GM23338 (cell line): Measurements from ENCODE around the gene MPO. TPM values are rescaled to one million over a fixed set of nuclear protein-coding genes. Genes with fewer than 3 reads are reported as not detected.

Experiments
- ATAC-seq: fragments of 200-7000 bp; cut with Tn5 transposase; 3 replicates; pipeline ENCODE4 v1.9.1; 2020
- DNase-seq: peaks from one replicate; pipeline ENCODE4 v3.0.0-alpha.2; 2015; ENCODE audit warnings: low spot score
- H2AFZ ChIP-seq: fragments of 200-600 bp; sonication (generic); 2 replicates; pipeline ENCODE4 v1.8.0; 2016; ENCODE audit warnings: antibody characterized with exemption, mild to moderate bottlenecking, moderate library complexity
- H3F3A ChIP-seq: fragments of 200-600 bp; sonication (generic); replicated peaks from 2 replicates; pipeline ENCODE4 v1.8.0; 2017; ENCODE audit warnings: antibody characterized with exemption, mixed run types, low read depth
- H3K27ac ChIP-seq: fragments of 200-600 bp; sonication (generic); 2 replicates; pipeline ENCODE4 v1.6.1; 2016; ENCODE audit warnings: low read depth
- H3K27me3 ChIP-seq: fragments of 200-600 bp; sonication (generic); 2 replicates; pipeline ENCODE4 v1.8.0; 2016; ENCODE audit warnings: mild to moderate bottlenecking, mixed run types, moderate library complexity; ENCODE audit not compliant: insufficient read depth
- H3K36me3 ChIP-seq: fragments of 200-600 bp; sonication (generic); 2 replicates; pipeline ENCODE4 v1.8.0; 2016; ENCODE audit warnings: mild to moderate bottlenecking; ENCODE audit not compliant: insufficient read depth
- H3K4me1 ChIP-seq: fragments of 200-600 bp; sonication (generic); 2 replicates; pipeline ENCODE4 v1.8.0; 2016; ENCODE audit warnings: mild to moderate bottlenecking, moderate library complexity; ENCODE audit not compliant: insufficient read depth
- H3K4me2 ChIP-seq: fragments of 200-600 bp; sonication (generic); 2 replicates; pipeline ENCODE4 v1.7.1; 2017; ENCODE audit warnings: mixed run types
- H3K4me3 ChIP-seq: fragments of 200-600 bp; sonication (generic); 2 replicates; pipeline ENCODE4 v1.6.1; 2016; ENCODE audit warnings: mixed run types
- H3K79me2 ChIP-seq: fragments of 200-600 bp; sonication (generic); replicated peaks from 2 replicates; pipeline ENCODE4 v1.8.0; 2017; ENCODE audit warnings: mild to moderate bottlenecking; ENCODE audit not compliant: insufficient read depth
- H3K9me2 ChIP-seq: fragments of 200-600 bp; sonication (generic); 2 replicates; pipeline ENCODE4 v1.8.0; 2017; ENCODE audit not compliant: insufficient read depth
- H4K20me1 ChIP-seq: fragments of 200-600 bp; sonication (generic); replicated peaks from 2 replicates; pipeline ENCODE4 v1.8.0; 2017; ENCODE audit warnings: mild to moderate bottlenecking; ENCODE audit not compliant: insufficient read depth
- H3K27ac Mint-ChIP-seq: 2 replicates; pipeline ENCODE4 v1.8.0; 2020; ENCODE audit warnings: inconsistent platforms, mild to moderate bottlenecking, moderate library complexity, mixed read lengths
- H3K27me3 Mint-ChIP-seq: 3 replicates; pipeline ENCODE4 v1.8.0; 2022; ENCODE audit warnings: low read depth, mild to moderate bottlenecking, moderate library complexity, mixed read lengths, inconsistent platforms; ENCODE audit not compliant: insufficient read depth, poor library complexity
- H3K36me3 Mint-ChIP-seq: 3 replicates; pipeline ENCODE4 v1.8.0; 2021; ENCODE audit warnings: low read depth, mild to moderate bottlenecking, inconsistent platforms, moderate library complexity, mixed read lengths
- H3K4me1 Mint-ChIP-seq: 3 replicates; pipeline ENCODE4 v1.8.0; 2020; ENCODE audit warnings: mild to moderate bottlenecking, inconsistent platforms, mixed read lengths
- H3K4me3 Mint-ChIP-seq: 3 replicates; pipeline ENCODE4 v1.8.0; 2021; ENCODE audit warnings: moderate library complexity, mild to moderate bottlenecking, inconsistent platforms, mixed read lengths
- H3K9me3 Mint-ChIP-seq: 3 replicates; pipeline ENCODE4 v1.8.0; 2020; ENCODE audit warnings: moderate library complexity, mild to moderate bottlenecking, inconsistent platforms, mixed read lengths
- CREB1 ChIP-seq: fragments of 250-450 bp; sonication (Bioruptor Pico); IDR thresholded peaks from 2 replicates; pipeline ENCODE4 v1.5.0; 2020; ENCODE audit warnings: low read depth, mild to moderate bottlenecking, moderate library complexity
- POLR2AphosphoS5 ChIP-seq: IDR thresholded peaks from 2 replicates; pipeline ENCODE4 v1.6.1; 2016; ENCODE audit warnings: antibody characterized with exemption, low read depth
- ZNF114 ChIP-seq: fragments of 250-450 bp; sonication (Bioruptor Pico); IDR thresholded peaks from 2 replicates; pipeline ENCODE4 v1.5.0; 2020; ENCODE audit warnings: mild to moderate bottlenecking, moderate library complexity
- ZNF331 ChIP-seq: fragments of 250-450 bp; sonication (Bioruptor Pico); IDR thresholded peaks from 2 replicates; pipeline ENCODE4 v1.5.0; 2020; ENCODE audit warnings: low read depth, mild to moderate bottlenecking, moderate library complexity
- ZNF462 ChIP-seq: fragments of 250-450 bp; sonication (Bioruptor Pico); IDR thresholded peaks from 2 replicates; pipeline ENCODE4 v1.5.0; 2020; ENCODE audit warnings: mild to moderate bottlenecking, moderate library complexity
- polyA plus RNA-seq: library from polyadenylated mRNA; unstranded; fragments of >200 nt; fragmentation: Nextera tagmentation; extraction: Ambion mirVana; gene quantifications from 2 replicates; pipeline ENCODE4 v1.2.1, GENCODE V29; 2016
- total RNA-seq: library from RNA; depleted of rRNA; stranded (reverse); fragments of >200 nt; shearing (Covaris generic); gene quantifications from 2 replicates; pipeline ENCODE4 v1.2.3, GENCODE V29; 2014
- TF ChIP-seq, protein P1 (sequence below), 2 experiments: fragments of 200-600 bp in 1 of 2; sonication (generic) in 1 of 2; conservative IDR thresholded peaks; 2 replicates each; pipeline versions ENCODE4 v1.5.1 to v1.6.1; 2016 to 2017; ENCODE audit warnings: antibody characterized with exemption in 2 of 2, low read depth in 2 of 2, mild to moderate bottlenecking in 2 of 2, moderate library complexity in 1 of 2

The MPO gene
- total and polyA plus RNA-seq, 2 experiments from 2014 or later = 0.08 TPM; not detected in 1

- Histone ChIP-seq H3K4me2 (no peak overlapping the region), H3K4me1 (peaks cover 4% of the 10 kb centered on the region; the same call in 1 of the 2 replicates), H3K4me3 (no peak overlapping the region), H3K9me2 (no peaks in the 10 kb centered on the region), H2AFZ (no peak overlapping the region), H3F3A (no peaks in the 10 kb centered on the region), H3K27ac (no peak overlapping the region), H3K36me3 (no peaks in the 10 kb centered on the region), H3K27me3 (peaks cover 5% of the 10 kb centered on the region), H3K79me2 (no peaks in the 10 kb centered on the region), H4K20me1 (no peaks in the 10 kb centered on the region)
- DNase-seq (no peak), ATAC-seq (no peak)
- Mint-ChIP-seq H3K9me3 (no peaks in the 10 kb centered on the region), H3K27me3 (peaks cover 13% of the 10 kb centered on the region), H3K27ac (no peak overlapping the region), H3K36me3 (no peaks in the 10 kb centered on the region), H3K4me1 (peaks cover 10% of the 10 kb centered on the region), H3K4me3 (no peak overlapping the region)
- no peak for TF ChIP-seq ZNF462 (CRISPR knock-in tag)
- TF ChIP-seq ZNF114 = no peak
- TF ChIP-seq POLR2AphosphoS5 = no peak
- TF ChIP-seq CREB1 = no peak
- TF ChIP-seq, protein P1, sequence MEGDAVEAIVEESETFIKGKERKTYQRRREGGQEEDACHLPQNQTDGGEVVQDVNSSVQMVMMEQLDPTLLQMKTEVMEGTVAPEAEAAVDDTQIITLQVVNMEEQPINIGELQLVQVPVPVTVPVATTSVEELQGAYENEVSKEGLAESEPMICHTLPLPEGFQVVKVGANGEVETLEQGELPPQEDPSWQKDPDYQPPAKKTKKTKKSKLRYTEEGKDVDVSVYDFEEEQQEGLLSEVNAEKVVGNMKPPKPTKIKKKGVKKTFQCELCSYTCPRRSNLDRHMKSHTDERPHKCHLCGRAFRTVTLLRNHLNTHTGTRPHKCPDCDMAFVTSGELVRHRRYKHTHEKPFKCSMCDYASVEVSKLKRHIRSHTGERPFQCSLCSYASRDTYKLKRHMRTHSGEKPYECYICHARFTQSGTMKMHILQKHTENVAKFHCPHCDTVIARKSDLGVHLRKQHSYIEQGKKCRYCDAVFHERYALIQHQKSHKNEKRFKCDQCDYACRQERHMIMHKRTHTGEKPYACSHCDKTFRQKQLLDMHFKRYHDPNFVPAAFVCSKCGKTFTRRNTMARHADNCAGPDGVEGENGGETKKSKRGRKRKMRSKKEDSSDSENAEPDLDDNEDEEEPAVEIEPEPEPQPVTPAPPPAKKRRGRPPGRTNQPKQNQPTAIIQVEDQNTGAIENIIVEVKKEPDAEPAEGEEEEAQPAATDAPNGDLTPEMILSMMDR (conservative IDR thresholded peaks at IDR 0.05; ENCODE audit: low read depth in 2 of 2) = no peak
- TF ChIP-seq ZNF331 = no peak
Observed at GRCh38 chr17:58318627-58319172, 38.0 kb upstream of the MPO start.
